Activated CD8-positive, alpha-beta memory T cell treated with anti-CD3 and anti-CD28 coated beads for 36 hours (primary cell): ENCODE results near the gene SMC1B. TPM values are rescaled to one million over a fixed set of nuclear protein-coding genes. Genes with fewer than 3 reads are reported as not detected.
"Not testable (repeated sequence)": the region's sequence is repeated elsewhere in the genome, so short reads cannot be mapped to it uniquely, and the experiment has no call there.

ENCODE experiments used
- CTCF ChIA-PET: fragments of 350-600 bp; sonication (Branson Sonifier 250); formaldehyde crosslinking; loops from one replicate; lab custom pipeline; 2021; ENCODE audit warnings: antibody characterized with exemption; lab: Charles Lee
- POLR2A ChIA-PET: fragments of 350-600 bp; sonication (Branson Sonifier 250); formaldehyde crosslinking; loops from one replicate; lab custom pipeline; 2021; ENCODE audit warnings: antibody characterized with exemption; lab: Charles Lee
- total RNA-seq, 2 experiments: library from RNA; stranded (reverse); gene quantifications; one replicate each; pipeline ENCODE4 v1.2.3, GENCODE V29; 2021

The SMC1B gene
- total RNA-seq, 2 experiments from 2014 or later: 0.48 to 0.55 TPM

DNA sequence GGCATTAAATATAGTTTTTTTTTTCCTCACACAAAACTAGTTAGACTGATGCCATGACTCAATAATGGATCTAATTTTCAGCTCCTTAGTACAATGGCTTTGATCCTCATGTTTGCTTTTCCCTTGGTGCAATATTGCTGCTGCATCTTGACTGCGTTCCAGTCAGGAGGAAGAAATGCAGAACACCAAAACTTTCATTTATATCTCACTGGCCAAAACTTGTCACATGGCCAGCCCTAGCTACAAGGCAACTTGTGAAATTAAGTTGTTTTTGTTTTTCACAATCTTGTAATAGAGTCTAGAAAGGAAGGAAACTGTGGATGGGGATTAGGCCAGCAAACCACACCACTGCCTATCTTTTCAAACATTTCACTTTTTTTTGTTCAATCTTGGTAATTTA lies 36.7 kb downstream of the SMC1B start:
- CTCF ChIA-PET: no interaction called here
- POLR2A ChIA-PET: no interaction called here

DNA sequence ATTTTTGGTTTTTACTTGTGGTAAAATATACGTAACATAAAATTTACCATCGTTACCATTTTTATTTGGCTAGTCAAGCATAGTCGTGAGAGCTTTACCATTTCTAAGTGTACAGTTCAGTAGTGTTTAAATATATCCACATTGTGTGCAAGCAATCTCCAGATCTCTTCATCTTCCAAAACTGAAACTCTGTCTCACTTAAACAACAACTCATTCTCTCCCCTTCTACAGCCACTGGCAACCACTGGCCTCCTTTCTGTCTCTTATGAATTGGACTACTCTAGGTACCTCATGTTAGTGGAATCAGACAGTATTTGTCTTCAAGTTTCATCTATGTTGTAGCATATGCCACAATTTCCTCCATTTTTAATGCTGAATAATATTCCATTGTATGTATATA lies 37.4 kb downstream of the SMC1B start:
- CTCF ChIA-PET: no interaction called here
- POLR2A ChIA-PET: no interaction called here

DNA sequence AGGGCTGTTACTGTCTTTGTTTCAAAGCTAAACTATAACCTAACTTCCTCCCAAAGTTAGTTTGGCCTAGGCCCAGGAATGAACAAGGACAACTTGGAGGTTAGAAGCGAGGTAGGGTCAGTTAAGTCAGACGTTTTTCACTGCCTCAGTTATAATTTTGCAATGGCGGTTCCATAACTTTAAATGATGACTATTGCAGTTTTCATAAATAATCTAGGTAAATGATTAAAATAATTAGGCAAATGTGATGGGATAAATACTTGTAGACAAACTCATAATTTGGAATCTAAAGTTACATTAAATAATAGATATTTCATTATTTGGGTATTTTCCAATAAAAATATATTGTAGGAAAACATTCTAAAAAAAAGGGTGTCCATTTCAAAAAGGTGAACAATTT lies 39.8 kb downstream of the SMC1B start:
- CTCF ChIA-PET, POLR2A ChIA-PET: not testable (repeated sequence)

DNA sequence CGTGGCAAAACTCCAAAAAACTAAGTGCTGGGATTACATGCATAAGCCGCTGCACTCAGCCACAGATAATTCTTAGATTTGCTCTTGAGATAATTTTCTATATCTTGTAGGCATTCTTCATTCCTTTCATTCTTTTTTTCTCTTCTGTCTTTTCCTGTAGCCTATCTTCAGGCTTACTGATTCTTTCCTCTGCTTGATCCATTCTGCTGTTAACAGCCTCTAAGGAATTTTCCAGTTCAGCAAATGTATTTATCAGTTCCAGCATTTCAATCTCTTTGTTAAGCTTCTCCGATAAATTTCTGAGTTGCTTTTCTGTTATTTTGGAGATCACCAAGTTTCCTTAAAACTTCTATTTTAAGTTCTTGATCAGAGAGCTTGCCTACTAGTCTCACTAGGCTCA lies 46.7 kb downstream of the SMC1B start:
- ChIA-PET POLR2A (no interaction called here), CTCF (no interaction called here)

DNA sequence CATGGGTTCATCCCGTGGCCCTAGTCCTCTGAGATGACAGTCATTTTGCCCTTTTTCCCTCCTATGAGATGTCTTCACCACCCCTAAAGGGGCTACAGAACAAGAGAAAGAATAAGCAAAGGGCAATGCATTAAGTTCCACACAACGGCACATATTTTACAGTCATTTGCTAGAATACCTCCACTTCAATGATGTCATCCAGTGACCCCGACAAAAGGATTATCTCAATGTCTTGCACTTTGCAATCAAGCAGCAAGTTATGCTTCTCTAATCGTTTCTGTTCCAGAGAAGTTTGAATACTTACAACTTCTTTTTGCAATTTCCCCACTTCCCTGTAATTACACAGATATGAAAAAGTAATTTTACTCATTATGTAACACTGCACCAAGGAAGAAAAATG lies 53.8 kb downstream of the SMC1B start:
- POLR2A ChIA-PET: no interaction called here
- CTCF ChIA-PET: no interaction called here

DNA sequence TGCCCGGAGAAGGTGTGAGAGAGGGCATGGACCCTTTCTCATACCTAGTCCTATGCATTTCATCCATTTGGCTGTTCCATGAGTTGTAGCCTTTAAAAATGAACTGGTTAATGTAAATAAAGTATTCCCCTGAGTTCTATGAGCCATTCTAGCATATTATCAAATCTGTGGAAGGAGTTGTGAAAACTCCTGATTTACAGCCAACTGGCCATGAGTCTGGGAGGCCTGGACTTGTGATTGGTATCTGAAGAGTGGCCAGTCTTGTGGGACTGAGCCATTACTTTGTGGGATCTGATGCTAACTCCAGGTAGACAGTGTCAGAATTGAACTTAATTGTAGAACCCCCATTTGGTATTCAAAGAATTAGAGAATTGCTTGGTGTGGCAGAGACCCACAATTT lies 55.3 kb downstream of the SMC1B start:
- ChIA-PET CTCF (no interaction called here), POLR2A (no interaction called here)

DNA sequence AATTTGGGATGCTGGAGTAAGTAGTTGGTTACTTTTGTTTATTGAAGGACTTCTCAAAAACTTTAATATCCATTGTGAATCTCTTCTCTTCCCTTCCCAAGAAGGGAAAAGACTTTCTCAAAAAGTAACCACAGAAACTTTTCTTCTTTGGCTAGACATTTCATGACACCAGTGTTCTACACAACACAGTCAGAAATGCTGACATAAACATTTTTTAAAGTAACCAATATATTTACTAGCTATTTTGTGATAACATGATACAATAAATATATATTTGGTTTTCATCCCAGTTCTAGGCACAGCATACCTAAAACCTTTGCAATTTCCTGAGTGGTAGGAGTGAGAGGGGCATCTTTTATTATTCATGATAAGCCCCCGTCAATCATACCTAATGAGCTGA lies 55.9 kb downstream of the SMC1B start:
- CTCF ChIA-PET: no interaction called here
- POLR2A ChIA-PET: no interaction called here

DNA sequence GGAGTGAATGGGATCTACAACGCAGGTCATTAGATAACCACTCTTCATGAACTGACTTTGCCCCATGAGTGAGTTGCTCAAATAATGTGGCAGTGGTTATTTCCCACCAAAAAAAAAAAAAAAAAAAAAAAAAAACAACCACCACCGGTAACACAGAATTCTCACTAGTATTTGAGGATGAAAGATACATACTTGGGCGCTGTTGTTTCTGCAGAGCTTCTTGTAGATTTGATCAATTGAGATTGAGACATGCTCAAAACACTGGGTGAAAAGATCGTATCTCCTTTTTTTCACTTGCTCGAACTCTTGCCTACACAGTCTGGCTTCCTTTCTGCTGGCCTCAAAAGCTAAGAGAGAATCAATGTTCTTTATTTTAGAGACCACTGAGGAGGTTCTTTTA lies 59.6 kb downstream of the SMC1B start:
- POLR2A ChIA-PET: no interaction called here
- CTCF ChIA-PET: no interaction called here

DNA sequence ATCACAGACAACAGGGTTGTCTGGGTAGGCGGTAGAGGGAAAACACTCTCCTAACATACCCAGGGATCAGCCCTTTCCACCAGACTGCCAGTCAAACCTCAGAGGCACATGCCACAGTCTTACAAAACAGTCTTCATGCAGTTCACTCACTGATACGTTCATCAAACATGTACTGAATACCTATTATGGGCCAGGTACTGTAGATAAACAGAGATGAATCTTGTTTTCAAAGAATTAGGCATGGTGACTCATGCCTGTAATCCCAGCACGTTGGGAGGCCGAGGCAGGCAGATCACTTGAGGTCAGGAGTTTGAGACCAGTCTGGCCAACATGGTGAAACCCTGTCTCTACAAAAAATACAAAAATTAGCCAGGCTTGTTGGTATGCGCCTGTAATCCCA lies 60.6 kb downstream of the SMC1B start:
- POLR2A ChIA-PET, CTCF ChIA-PET: not testable (repeated sequence)

DNA sequence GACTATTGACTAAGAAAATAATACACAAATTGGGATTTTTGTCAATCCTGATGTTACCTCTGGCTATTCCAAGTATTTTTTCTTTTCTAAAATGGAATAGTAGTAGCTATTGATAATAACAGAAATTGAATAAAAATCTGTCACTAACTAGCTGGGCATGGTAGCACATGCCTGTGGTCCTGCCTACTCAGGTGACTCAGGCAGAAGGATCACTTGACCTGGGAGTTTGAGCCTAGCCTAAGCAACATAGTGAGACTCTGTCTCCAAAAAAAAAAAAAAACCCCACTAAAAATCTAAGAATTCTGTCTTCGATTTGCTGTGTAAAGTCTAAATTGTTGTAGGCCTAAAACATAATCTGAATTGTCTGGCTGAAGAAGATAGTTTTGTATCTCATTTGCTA lies 61.4 kb downstream of the SMC1B start:
- CTCF ChIA-PET: no interaction called here
- POLR2A ChIA-PET: no interaction called here

DNA sequence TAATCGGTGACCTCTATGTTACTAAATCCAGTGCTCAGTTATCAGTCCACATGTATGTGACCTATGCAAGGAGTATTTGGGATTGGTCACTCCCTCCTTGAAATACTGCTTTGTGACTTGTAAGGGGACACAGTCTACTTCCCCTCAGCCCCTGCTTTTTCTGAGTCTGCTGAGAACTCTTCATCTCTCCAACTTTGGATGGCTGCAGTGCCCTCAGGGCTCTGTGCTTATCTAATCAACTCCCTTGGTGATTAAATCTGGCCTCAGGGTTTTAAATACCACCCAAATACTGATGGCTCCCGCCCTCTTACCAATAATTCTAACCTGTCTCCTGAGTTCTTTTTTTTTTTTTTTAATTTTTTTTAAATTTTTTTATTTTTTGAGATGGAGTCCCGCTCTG lies 63.5 kb downstream of the SMC1B start:
- POLR2A ChIA-PET: no interaction called here
- CTCF ChIA-PET: no interaction called here

DNA sequence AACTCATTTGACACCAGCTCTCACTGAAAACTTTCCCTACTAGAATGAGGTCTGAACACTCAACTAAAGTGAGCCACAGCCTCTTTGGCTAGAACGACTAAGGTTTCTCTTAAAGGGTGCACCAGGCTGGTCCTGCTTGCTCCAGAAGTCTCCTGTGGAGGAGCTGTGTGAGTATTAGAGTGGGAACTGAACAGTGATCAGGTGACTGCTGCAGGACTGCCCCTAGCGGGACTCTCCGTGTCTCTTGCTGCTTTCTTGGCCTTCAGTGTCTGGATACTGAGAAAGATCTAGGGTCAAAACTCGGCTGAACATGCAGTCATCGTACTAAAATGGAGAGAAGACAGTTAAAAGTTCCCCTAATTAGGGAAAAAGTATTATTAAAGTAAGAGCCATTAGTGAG lies 69.1 kb downstream of the SMC1B start:
- ChIA-PET CTCF (no interaction called here), POLR2A (no interaction called here)

DNA sequence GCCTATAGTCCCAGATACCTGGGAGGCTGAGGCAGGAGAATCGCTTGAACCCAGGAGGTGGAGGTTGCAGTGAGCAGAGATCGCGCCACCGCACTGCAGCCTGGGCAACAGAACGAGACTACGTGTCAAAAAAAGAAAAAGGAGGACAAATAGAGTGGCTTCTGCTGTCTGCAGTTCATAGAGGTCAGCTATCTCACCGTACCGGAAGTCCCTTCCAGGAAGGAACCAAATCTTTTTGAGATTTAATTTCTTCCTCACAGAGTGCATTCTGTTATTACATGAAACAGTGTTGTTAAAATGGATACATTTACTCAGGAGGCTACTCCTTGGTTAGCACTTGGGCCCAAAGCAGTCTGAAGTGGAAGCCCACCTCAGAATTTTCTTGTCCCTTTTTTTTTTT lies 70.3 kb downstream of the SMC1B start:
- CTCF ChIA-PET: no interaction called here

DNA sequence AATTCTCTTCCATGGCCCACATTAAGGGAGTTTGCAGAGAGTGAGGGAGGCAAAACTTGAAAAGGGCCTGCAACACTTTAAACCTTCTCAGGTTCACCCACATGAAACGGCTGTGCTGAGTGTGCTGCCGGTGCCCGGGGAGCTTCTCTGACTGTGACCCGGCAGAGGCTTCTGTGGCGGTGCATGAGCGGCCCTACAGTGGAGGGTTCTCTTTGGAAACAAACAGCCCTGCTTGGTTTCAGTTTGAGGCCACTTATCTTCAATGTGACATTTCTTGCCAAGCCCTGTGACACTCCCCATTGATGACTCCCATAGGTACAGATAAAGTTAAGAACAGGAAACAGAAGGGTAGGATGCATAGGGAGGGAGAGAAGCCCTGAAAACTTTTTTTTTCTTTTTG lies 71.9 kb downstream of the SMC1B start:
- POLR2A ChIA-PET: no interaction called here
- CTCF ChIA-PET: no interaction called here

More for the DNA sequence above, 70.3 kb downstream of the SMC1B start:
- POLR2A ChIA-PET: interaction anchor here (0.7 kb wide), 1 partner anchor 91 kb away, joined by 3 read pairs; no protein-coding TSS in a partner anchor

DNA sequence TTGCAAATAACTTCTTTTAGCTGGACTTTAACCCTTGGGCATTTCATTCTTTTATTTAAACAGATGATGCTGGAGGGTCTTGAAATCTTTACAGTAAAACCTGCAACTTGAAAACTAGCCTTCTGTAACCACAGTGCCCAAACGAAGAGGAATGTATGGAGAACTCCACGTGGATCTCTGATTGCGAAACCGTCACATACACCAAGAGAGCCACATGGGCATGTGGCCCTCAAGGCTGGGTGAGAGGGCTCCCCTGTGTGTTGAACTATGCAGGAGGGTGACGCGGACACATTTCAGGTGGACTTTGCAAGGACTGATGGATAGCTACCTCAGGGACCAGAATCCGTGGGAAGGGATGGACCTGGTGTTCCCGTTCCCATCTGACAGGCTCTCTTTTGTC lies 73.1 kb downstream of the SMC1B start:
- POLR2A ChIA-PET: no interaction called here
- CTCF ChIA-PET: no interaction called here

DNA sequence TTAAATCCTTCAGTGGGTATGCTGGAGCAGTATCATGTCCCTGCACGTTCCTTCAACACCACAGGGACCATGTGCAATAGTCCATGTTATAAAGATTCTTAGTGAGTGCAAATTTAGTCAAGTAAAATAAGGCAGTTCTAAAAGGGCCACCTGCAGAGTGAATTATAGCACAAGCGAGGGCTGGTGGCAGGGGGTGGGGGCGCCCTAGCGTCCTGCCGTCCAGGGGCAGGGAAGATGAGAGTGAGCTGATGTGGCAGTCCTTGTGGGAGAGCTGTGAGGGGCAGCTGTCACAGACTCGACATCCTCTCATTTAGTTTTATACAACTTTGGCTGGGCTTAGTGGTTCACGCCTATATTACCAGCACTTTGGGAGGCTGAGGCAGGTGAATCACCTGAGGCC lies 74.6 kb downstream of the SMC1B start:
- ChIA-PET CTCF (no interaction called here), POLR2A (no interaction called here)

DNA sequence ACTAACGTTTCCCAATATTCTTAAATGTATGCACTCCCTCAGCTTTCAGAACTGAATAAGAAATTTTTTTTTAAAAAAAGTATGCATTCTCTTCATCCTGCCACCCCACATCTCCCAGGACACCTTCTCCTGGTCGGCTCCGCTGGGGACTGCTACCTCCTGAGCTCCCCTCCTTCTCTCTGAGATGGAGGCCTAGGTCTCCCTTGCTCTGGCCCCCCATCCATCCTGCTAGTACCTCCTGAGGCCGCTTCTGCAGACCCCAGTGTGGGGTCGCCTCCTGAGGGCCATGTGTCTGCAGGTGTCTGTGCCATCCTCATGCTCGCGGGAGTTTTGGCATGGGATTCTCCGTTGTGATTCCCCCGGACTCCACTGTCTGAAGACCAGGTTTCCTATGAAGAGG lies 75.9 kb downstream of the SMC1B start:
- ChIA-PET CTCF (no interaction called here), POLR2A (no interaction called here)

DNA sequence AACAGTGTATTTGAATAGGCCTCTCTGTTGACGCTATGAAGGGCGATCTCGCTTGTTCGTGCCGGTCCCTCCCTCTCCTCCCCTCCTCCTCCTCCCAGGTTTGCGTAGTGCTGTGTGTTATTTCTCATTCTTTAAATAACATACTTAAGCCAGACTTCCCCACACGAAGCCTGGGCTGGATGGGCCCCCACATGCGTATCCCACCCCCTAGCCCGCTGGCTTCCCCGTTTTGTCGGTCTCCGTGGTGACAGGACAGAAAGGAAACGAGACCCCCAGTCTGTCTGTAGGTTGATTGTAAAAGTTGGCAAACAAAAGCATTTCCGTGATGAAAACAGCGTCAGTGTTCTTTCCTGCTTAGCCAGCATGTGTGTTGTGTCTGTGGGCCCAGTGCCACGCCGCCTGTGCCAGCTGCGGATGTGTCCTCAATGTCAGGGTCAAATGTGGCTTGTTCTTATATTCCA lies 76.4 kb downstream of the SMC1B start:
- CTCF ChIA-PET: no interaction called here
- POLR2A ChIA-PET: no interaction called here

DNA sequence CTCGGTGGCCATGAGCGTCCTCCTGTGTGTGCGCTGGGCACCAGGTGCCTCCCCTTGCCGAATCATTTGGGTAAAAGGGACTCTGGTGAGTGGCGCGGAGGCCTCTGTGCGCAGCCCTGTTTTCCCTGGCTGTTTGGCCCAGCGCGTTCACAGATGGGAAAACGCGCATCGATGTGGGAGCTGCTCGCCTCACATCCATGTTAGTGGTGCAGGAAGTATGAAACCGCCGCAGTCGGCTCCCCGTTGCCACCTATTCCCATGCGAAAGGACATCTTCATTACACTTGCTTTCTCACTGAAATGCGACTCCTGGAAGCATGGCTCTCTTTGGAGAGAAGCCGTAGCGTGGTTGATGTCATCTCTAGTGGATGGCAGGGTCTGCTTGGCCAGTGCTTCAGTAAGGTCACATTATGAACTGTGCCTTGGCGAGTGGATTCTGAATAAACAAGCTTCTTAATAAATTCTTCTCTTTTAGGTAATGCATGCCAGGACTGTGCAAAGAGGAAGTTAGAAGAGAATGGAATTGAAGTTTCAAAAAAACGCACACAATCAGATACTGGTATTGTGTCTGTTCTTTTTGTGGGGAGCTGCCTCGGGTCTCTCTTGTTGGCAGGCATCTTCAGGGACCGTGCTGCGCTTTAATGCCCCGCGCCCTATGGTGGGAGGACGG lies 77.4 kb downstream of the SMC1B start:
- ChIA-PET CTCF (no interaction called here), POLR2A (no interaction called here)

DNA sequence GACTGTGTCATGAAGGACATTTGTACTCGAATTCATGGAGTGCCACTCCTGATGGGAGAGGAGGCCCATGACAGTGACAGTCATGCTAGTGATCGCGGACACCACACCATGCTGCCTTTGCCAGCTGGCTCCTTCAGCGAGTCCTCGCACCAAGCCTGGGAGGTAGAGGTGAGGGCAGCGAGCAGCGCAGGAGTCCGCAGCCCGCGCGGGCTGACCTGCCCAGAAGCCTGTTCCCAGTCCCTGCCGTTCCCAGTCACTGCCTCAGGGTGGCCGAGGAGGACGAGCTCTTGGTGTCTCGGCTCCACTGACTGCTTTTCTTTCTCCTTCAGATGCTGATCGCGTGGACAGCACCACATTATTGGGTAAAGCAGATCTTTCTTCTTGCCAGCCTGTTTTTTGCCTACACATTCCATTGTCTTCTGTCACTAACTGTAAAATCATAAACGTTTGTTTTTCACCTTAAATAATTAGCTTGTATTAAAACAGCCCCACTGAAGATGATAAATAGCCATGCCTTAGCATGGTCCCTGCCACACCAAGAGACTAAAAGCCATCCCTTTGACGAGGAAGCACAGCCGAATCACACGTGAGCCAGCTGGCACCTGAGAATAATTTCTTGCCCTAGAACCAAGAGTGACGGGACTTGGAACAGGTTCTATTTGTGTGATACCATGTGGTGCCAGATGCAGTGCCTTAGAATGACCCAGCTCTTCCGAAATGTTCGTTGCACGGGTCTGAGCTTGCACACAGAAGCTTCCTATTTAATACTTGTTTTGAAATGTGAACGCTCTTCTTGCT lies 78.2 kb downstream of the SMC1B start:
- CTCF ChIA-PET: interaction anchor here (1.6 kb wide), 1 partner anchor 96 kb away, joined by 3 read pairs; no protein-coding TSS in a partner anchor
- POLR2A ChIA-PET: no interaction called here

DNA sequence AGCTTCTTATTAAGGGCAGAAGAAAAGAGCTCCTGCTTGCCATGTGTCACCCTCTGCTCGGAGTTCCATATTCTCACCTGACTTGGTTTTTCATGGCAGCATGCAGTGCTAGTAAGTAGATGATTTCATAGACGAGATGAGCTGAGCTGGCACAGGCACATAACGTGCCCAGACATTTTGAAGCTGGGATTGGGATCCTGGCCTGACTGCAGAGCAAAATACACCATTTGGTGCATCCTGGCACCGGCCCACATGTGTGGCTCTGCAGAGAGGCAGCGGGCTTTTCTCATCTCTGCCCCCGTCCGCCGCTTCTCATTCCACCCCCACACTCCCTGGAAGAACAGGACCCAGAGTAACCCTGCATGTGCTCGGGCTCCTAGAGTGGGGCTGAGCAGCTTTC lies 78.9 kb downstream of the SMC1B start:
- ChIA-PET CTCF (interaction anchor here (1.6 kb wide), 1 partner anchor 97 kb away, joined by 3 read pairs; no protein-coding TSS in a partner anchor), POLR2A (no interaction called here)
